ENCODE results near the gene ZNF446.
"Not testable (repeated sequence)": the region's sequence is repeated elsewhere in the genome, so short reads cannot be mapped to it uniquely, and the experiment has no call there.

ZNF446 gene

GRCh38 chr19:58468216-58468839, 7.8 kb upstream of the ZNF446 start:
- Histone ChIP-seq H3K79me2 (ENCODE audit: low read length) (peaks cover 9% of the 10 kb centered on the region), H3K9me3 (ENCODE audit: insufficient read depth, low read length) (no peaks in the 10 kb centered on the region), H3K36me3 (replicated peaks; ENCODE audit: low read depth, low read length) (peaks cover 10% of the 10 kb centered on the region), H4K20me1 (ENCODE audit: insufficient read depth, low read length) (peaks cover 11% of the 10 kb centered on the region; the same call in 1 of the 2 replicates), H3K4me2 (ENCODE audit: low read length) (peak overlapping the region; percentile 46), H3K27ac (ENCODE audit: low read length) (no peak overlapping the region), H3K4me3 (ENCODE audit: low read length) (peak overlapping the region; percentile 55), H3K27me3 (ENCODE audit: low read depth, low read length) (peaks cover 2% of the 10 kb centered on the region; the same call in 1 of the 2 replicates), H3K9ac (ENCODE audit: low read length) (no peak overlapping the region), H2AFZ (ENCODE audit: low read depth, low read length) (no peak overlapping the region), H3K4me1 (ENCODE audit: low read length) (peaks cover 19% of the 10 kb centered on the region)
- TF ChIP-seq CTCF (IDR thresholded peaks at IDR 0.05; ENCODE audit: low read depth, low read length) (no peak), EZH2phosphoT487 (IDR thresholded peaks at IDR 0.05; ENCODE audit: low read depth) (no peak)

GRCh38 chr19:58469241-58470013, 6.7 kb upstream of the ZNF446 start:
- Histone ChIP-seq H3K9me3 (ENCODE audit: insufficient read depth, low read length) (no peaks in the 10 kb centered on the region), H3K27me3 (ENCODE audit: low read depth, low read length) (peaks cover 2% of the 10 kb centered on the region; the same call in 1 of the 2 replicates), H3K36me3 (replicated peaks; ENCODE audit: low read depth, low read length) (peaks cover 10% of the 10 kb centered on the region), H3K9ac (ENCODE audit: low read length) (no peak overlapping the region), H2AFZ (ENCODE audit: low read depth, low read length) (no peak overlapping the region), H3K27ac (ENCODE audit: low read length) (no peak overlapping the region), H3K4me3 (ENCODE audit: low read length) (no peak overlapping the region), H4K20me1 (ENCODE audit: insufficient read depth, low read length) (peaks cover 11% of the 10 kb centered on the region; the same call in 1 of the 2 replicates), H3K4me1 (ENCODE audit: low read length) (peaks cover 15% of the 10 kb centered on the region), H3K4me2 (ENCODE audit: low read length) (no peak overlapping the region), H3K79me2 (ENCODE audit: low read length) (peaks cover 9% of the 10 kb centered on the region)
- TF ChIP-seq CTCF (IDR thresholded peaks at IDR 0.05; ENCODE audit: low read depth, low read length) (no peak), EZH2phosphoT487 (IDR thresholded peaks at IDR 0.05; ENCODE audit: low read depth) (no peak)

GRCh38 chr19:58470837-58471543, 5.2 kb upstream of the ZNF446 start:
- not testable (repeated sequence) for H3K4me2 ChIP-seq (ENCODE audit: low read length); H3K79me2 ChIP-seq (ENCODE audit: low read length); H3K4me3 ChIP-seq (ENCODE audit: low read length); H3K9me3 ChIP-seq (ENCODE audit: insufficient read depth, low read length); H3K27me3 ChIP-seq (ENCODE audit: low read depth, low read length); H2AFZ ChIP-seq (ENCODE audit: low read depth, low read length); H3K9ac ChIP-seq (ENCODE audit: low read length); H3K27ac ChIP-seq (ENCODE audit: low read length)
- Histone ChIP-seq H3K4me1 (ENCODE audit: low read length) (peaks cover 16% of the 10 kb centered on the region), H3K36me3 (replicated peaks; ENCODE audit: low read depth, low read length) (peaks cover 10% of the 10 kb centered on the region), H4K20me1 (ENCODE audit: insufficient read depth, low read length) (peaks cover 11% of the 10 kb centered on the region; the same call in 1 of the 2 replicates)

GRCh38 chr19:58471736-58472135, 4.4 kb upstream of the ZNF446 start:
- peaks cover 11% of the 10 kb centered on the region; the same call in 1 of the 2 replicates for H4K20me1 ChIP-seq (ENCODE audit: insufficient read depth, low read length)
- no peak overlapping the region for H3K9ac ChIP-seq (ENCODE audit: low read length)
- H3K4me2 ChIP-seq (ENCODE audit: low read length) = no peak overlapping the region
- H3K27me3 ChIP-seq (ENCODE audit: low read depth, low read length) = no peaks in the 10 kb centered on the region
- H3K79me2 ChIP-seq (ENCODE audit: low read length) = peaks cover 9% of the 10 kb centered on the region
- no peak overlapping the region for H2AFZ ChIP-seq (ENCODE audit: low read depth, low read length)
- no peaks in the 10 kb centered on the region for H3K9me3 ChIP-seq (ENCODE audit: insufficient read depth, low read length)
- peaks cover 16% of the 10 kb centered on the region for H3K4me1 ChIP-seq (ENCODE audit: low read length)
- H3K27ac ChIP-seq (ENCODE audit: low read length) = no peak overlapping the region
- TF ChIP-seq EZH2phosphoT487 (IDR thresholded peaks at IDR 0.05; ENCODE audit: low read depth) (no peak), CTCF (IDR thresholded peaks at IDR 0.05; ENCODE audit: low read depth, low read length) (no peak)
- H3K4me3 ChIP-seq (ENCODE audit: low read length) = no peak overlapping the region
- peaks cover 10% of the 10 kb centered on the region for H3K36me3 ChIP-seq (replicated peaks; ENCODE audit: low read depth, low read length)
